RWPE1 (cell line): ENCODE data around the gene EIF3M.

Experiments used
- CTCF ChIA-PET: fragments of 350-600 bp; sonication (Branson Sonifier 250); formaldehyde crosslinking; extraction: SDS; loops from one replicate; lab custom pipeline; 2021; lab: Yijun Ruan, JAX
- POLR2A ChIA-PET: fragments of 400-600 bp; formaldehyde crosslinking; extraction: SDS; loops from one replicate; lab custom pipeline; 2020; ENCODE audit warnings: antibody characterized with exemption; ENCODE audit not compliant: low non-redundant PET; lab: Yijun Ruan, JAX
- DNase-seq: peaks from one replicate; pipeline ENCODE4 v3.0.0; 2012; ENCODE audit warnings: low spot score
- H3K27ac ChIP-seq: fragments of 450-650 bp; 2 replicates; pipeline ENCODE4 v1.5.1; 2017
- TF ChIP-seq, protein P1 (sequence below): fragments of 450-650 bp; conservative IDR thresholded peaks from 2 replicates; pipeline ENCODE4 v1.5.1; 2017; ENCODE audit warnings: low read depth, mild to moderate bottlenecking

Gene EIF3M

DNA sequence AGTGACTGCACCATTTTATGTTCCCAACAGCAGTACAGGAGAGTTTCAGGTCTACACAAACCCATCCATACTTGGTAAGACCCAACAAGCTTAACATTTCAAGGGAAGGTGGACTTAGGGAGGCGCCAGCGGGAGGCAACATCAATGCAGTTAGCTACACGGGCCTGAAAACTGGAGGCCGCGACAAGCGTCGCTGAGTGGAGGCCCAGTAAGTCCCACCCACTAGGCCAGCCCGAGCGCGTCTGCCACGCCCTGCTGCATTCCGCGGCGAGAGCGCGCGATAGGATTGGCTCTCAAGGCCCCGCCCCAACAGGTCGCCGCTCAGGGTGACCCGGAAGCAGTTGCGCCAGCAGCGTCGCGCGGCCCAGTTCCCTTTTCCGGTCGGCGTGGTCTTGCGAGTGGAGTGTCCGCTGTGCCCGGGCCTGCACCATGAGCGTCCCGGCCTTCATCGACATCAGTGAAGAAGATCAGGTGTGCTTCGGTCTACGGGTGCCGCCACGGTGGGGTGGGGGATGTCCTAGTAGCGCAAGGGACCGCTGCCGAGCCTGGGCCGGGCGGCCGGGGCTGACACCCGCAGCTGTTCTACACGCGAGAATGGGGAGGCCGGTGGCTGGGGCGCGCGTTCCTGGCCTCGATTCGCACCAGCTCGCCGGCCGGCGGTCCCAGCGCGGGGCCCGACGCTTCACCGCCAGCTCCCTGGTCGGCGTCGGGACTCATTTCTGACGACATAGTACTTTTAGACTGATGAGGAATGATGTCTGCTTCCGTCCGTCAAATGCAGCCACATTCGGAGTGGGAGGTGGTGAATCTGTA lies at the start of gene EIF3M:
TSS of gene EIF3M (plus strand) at position 373 of the 813 bp plus-strand sequence. CDS start at position 430, 57 bp downstream.
- POLR2A ChIA-PET: no interaction called here
- TF ChIP-seq, protein P1, sequence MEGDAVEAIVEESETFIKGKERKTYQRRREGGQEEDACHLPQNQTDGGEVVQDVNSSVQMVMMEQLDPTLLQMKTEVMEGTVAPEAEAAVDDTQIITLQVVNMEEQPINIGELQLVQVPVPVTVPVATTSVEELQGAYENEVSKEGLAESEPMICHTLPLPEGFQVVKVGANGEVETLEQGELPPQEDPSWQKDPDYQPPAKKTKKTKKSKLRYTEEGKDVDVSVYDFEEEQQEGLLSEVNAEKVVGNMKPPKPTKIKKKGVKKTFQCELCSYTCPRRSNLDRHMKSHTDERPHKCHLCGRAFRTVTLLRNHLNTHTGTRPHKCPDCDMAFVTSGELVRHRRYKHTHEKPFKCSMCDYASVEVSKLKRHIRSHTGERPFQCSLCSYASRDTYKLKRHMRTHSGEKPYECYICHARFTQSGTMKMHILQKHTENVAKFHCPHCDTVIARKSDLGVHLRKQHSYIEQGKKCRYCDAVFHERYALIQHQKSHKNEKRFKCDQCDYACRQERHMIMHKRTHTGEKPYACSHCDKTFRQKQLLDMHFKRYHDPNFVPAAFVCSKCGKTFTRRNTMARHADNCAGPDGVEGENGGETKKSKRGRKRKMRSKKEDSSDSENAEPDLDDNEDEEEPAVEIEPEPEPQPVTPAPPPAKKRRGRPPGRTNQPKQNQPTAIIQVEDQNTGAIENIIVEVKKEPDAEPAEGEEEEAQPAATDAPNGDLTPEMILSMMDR: no peak
- CTCF ChIA-PET: interaction anchor here (0.9 kb wide), 1 partner anchor 197 kb away, joined by 3 read pairs; no protein-coding TSS in a partner anchor
- H3K27ac ChIP-seq: peak within 1 kb of the TSS; percentile 88
- peak; percentile 89 for DNase-seq

GRCh38 chr11:32538804-32539203 lies 44.8 kb upstream of the EIF3M start:
- CTCF ChIA-PET: interaction anchor here (0.6 kb wide), 1 partner anchor 9 kb away, joined by 3 read pairs; no protein-coding TSS in a partner anchor
- TF ChIP-seq, protein P1: no peak
- POLR2A ChIA-PET: no interaction called here
- H3K27ac ChIP-seq: no peak overlapping the region
- no peak for DNase-seq

- DNase-seq: no peak
- CTCF ChIA-PET: no interaction called here
- TF ChIP-seq, protein P1: no peak
- POLR2A ChIA-PET: no interaction called here
- H3K27ac ChIP-seq: no peak overlapping the region
Measured at GRCh38 chr11:32549611-32550187, 33.9 kb upstream of the EIF3M start.

GRCh38 chr11:32550207-32550606 lies 33.4 kb upstream of the EIF3M start:
- no peak for DNase-seq
- no peak overlapping the region for H3K27ac ChIP-seq
- CTCF ChIA-PET: no interaction called here
- TF ChIP-seq, protein P1: no peak
- POLR2A ChIA-PET: no interaction called here

- DNase-seq: no peak
- POLR2A ChIA-PET: no interaction called here
- CTCF ChIA-PET: interaction anchor here (0.5 kb wide), 1 partner anchor 17 kb away, joined by 3 read pairs; no protein-coding TSS in a partner anchor
- no peak overlapping the region for H3K27ac ChIP-seq
- TF ChIP-seq, protein P1: no peak
Measured at GRCh38 chr11:32555091-32555490, 28.5 kb upstream of the EIF3M start.

DNA sequence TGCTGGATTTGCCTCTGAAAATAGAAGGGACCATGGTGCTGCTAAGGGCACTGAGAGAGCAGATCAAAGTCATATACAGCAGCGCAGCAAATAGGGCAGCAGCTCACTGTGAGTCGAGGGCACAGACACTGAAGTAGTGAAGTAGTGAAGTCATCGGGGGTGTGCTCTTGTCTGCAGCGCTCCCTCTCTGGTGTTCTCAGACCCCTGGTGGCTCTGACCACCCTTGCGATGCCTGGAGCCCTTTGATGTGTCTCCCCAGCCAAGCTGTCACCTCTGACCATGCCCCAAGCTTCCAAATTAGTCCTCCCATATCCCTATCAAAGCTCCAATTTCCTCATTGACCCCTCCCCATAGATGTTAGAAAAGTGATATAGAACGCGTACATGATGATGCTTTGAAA lies 27.7 kb upstream of the EIF3M start:
- ChIA-PET POLR2A (no interaction called here), CTCF (no interaction called here)

More for the DNA sequence above, 27.7 kb upstream of the EIF3M start:
- TF ChIP-seq, protein P1: no peak
- H3K27ac ChIP-seq: no peak overlapping the region
- no peak for DNase-seq
